ENCODE data around the gene EEF1E1.

- TF ChIP-seq CTCF (IDR thresholded peaks at IDR 0.05) = no peak
- no peak for TF ChIP-seq ZFX (IDR thresholded peaks at IDR 0.05; ENCODE audit: borderline replicate concordance)
These were observed 42.0 kb downstream of the EEF1E1 start for GRCh38 chr6:8060346-8060745.
